ENCODE results near the gene SLC49A4. TPM values are rescaled to one million over a fixed set of nuclear protein-coding genes. Genes with fewer than 3 reads are reported as not detected.

The SLC49A4 gene
- polyA plus RNA-seq, 1 experiment, result 8.4 TPM

DNA sequence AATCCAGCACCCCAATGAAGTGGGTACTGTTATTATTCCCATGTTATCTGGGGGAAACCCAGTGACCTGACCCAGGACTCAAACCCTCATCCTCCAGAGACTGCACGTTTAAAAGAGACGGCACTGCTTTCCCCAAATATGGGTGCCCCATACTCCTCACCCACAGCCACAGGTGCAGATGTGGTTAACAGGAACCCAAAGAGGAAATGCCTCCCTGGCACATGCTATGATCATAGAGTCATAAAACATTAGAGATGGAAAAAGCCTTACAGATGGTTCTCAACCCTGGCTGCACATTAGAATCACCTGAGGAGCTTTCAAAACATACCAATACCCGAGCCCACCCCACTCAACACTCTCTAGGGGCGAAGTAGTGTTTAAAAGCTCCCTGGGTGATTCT lies 121.2 kb downstream of the SLC49A4 start:
- POLR2A ChIA-PET, result no interaction called here
- H3K27me3 ChIP-seq (ENCODE audit: control insufficient read depth, insufficient read depth, low read length), result peaks cover 32% of the 10 kb centered on the region
- DNase-seq (ENCODE audit: low read depth), result no peak
- no peak overlapping the region for H3K4me3 ChIP-seq (ENCODE audit: low read depth, low read length)
- no peaks in the 10 kb centered on the region for H3K36me3 ChIP-seq (ENCODE audit: control insufficient read depth, insufficient read depth, low read length)
- CTCF ChIA-PET, result interaction anchor here (1.7 to 1.9 kb wide), 2 partner anchors 27 kb away, joined by 5 to 6 read pairs; no protein-coding TSS in a partner anchor
- TF ChIP-seq, protein P1, sequence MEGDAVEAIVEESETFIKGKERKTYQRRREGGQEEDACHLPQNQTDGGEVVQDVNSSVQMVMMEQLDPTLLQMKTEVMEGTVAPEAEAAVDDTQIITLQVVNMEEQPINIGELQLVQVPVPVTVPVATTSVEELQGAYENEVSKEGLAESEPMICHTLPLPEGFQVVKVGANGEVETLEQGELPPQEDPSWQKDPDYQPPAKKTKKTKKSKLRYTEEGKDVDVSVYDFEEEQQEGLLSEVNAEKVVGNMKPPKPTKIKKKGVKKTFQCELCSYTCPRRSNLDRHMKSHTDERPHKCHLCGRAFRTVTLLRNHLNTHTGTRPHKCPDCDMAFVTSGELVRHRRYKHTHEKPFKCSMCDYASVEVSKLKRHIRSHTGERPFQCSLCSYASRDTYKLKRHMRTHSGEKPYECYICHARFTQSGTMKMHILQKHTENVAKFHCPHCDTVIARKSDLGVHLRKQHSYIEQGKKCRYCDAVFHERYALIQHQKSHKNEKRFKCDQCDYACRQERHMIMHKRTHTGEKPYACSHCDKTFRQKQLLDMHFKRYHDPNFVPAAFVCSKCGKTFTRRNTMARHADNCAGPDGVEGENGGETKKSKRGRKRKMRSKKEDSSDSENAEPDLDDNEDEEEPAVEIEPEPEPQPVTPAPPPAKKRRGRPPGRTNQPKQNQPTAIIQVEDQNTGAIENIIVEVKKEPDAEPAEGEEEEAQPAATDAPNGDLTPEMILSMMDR (IDR thresholded peaks at IDR 0.05; ENCODE audit: insufficient read depth, low read depth, low read length), result no peak

GRCh38 chr3:122916580-122916979 lies 121.7 kb downstream of the SLC49A4 start:
- TF ChIP-seq, protein P1 (IDR thresholded peaks at IDR 0.05; ENCODE audit: insufficient read depth, low read depth, low read length), result no peak
- DNase-seq (ENCODE audit: low read depth), result no peak
- Histone ChIP-seq H3K36me3 (ENCODE audit: control insufficient read depth, insufficient read depth, low read length) (no peaks in the 10 kb centered on the region), H3K4me3 (ENCODE audit: low read depth, low read length) (no peak overlapping the region), H3K27me3 (ENCODE audit: control insufficient read depth, insufficient read depth, low read length) (peaks cover 35% of the 10 kb centered on the region)
- CTCF ChIA-PET, result interaction anchor here (1.9 kb wide), 1 partner anchor 26 kb away, joined by 6 read pairs; no protein-coding TSS in a partner anchor
- POLR2A ChIA-PET, result no interaction called here

DNA sequence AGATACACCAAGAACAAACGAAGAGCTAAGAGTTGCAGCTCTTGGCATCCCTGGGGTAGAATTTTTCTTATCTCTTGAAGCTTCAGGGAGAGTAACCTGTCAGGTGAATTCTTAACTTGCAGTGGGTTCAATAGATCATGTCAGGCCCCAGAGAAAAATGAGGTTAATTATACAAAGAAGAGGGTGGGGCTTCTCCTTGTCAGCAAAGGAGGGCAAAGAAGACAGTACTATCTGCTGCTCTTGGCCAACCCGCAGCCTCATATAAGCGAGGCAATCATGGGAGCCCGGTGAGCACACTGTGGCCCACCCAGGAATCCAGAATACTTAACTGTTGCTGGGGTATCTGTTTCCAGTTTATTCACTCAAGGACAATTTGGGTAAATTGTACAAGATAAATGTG lies 122.5 kb downstream of the SLC49A4 start:
- POLR2A ChIA-PET, result no interaction called here
- DNase-seq (ENCODE audit: low read depth), result no peak
- Histone ChIP-seq H3K27me3 (ENCODE audit: control insufficient read depth, insufficient read depth, low read length) (peaks cover 43% of the 10 kb centered on the region), H3K4me3 (ENCODE audit: low read depth, low read length) (no peak overlapping the region), H3K36me3 (ENCODE audit: control insufficient read depth, insufficient read depth, low read length) (no peaks in the 10 kb centered on the region)
- CTCF ChIA-PET, result interaction anchor here (1.9 kb wide), 2 partner anchors 12 to 25 kb away, joined by 4 to 6 read pairs; no protein-coding TSS in a partner anchor
- TF ChIP-seq, protein P1 (IDR thresholded peaks at IDR 0.05; ENCODE audit: insufficient read depth, low read depth, low read length), result no peak

GRCh38 chr3:122918576-122919290 lies 123.9 kb downstream of the SLC49A4 start:
- H3K36me3 ChIP-seq (ENCODE audit: control insufficient read depth, insufficient read depth, low read length), result no peaks in the 10 kb centered on the region
- ChIA-PET POLR2A (no interaction called here), CTCF (interaction anchor here (0.7 to 1.9 kb wide), 3 partner anchors 13 to 110 kb away, joined by 3 to 5 read pairs (median 4); no protein-coding TSS in a partner anchor)
- DNase-seq (ENCODE audit: low read depth), result no peak
- H3K27me3 ChIP-seq (ENCODE audit: control insufficient read depth, insufficient read depth, low read length), result peaks cover 48% of the 10 kb centered on the region
- H3K4me3 ChIP-seq (ENCODE audit: low read depth, low read length), result no peak overlapping the region
- TF ChIP-seq, protein P1 (IDR thresholded peaks at IDR 0.05; ENCODE audit: insufficient read depth, low read depth, low read length), result no peak

DNA sequence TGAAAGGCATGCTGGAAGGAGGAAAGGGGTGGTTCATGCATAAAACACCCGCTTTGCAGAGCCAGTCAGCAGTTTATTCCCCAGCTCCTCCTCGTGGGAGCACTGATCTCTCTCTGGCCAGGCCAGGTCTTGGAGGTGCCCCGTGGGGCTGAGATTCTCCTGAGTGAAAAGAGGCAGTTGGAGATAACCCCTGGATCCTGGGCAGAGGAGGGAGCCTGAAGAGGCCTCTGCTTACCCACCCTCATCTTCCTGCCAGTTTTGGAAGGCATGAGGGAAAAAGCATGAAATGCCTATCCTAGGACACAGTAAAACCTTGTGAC lies 124.4 kb downstream of the SLC49A4 start:
- DNase-seq (ENCODE audit: low read depth), result no peak
- ChIA-PET CTCF (interaction anchor here (0.7 to 1.9 kb wide), 3 partner anchors 14 to 109 kb away, joined by 3 to 5 read pairs (median 4); no protein-coding TSS in a partner anchor), POLR2A (no interaction called here)
- Histone ChIP-seq H3K36me3 (ENCODE audit: control insufficient read depth, insufficient read depth, low read length) (no peaks in the 10 kb centered on the region), H3K4me3 (ENCODE audit: low read depth, low read length) (no peak overlapping the region), H3K27me3 (ENCODE audit: control insufficient read depth, insufficient read depth, low read length) (peaks cover 47% of the 10 kb centered on the region)
- TF ChIP-seq, protein P1 (IDR thresholded peaks at IDR 0.05; ENCODE audit: insufficient read depth, low read depth, low read length), result no peak
